ENCODE data around the gene DMRT3.
"Not testable (repeated sequence)": the region's sequence is repeated elsewhere in the genome, so short reads cannot be mapped to it uniquely, and the experiment has no call there.

The DMRT3 gene

GRCh38 chr9:971901-972500, 4.5 kb upstream of the DMRT3 start:
- DNase-seq (ENCODE audit: low read depth in 3 of 3) = no peak

GRCh38 chr9:972501-973294, 3.8 kb upstream of the DMRT3 start:
- no peak for DNase-seq (ENCODE audit: low read depth in 3 of 3)

- no peak for DNase-seq (ENCODE audit: low read depth in 3 of 3)
Observed at GRCh38 chr9:973295-973834, 3.1 kb upstream of the DMRT3 start.

GRCh38 chr9:974031-974995, 2.1 kb upstream of the DMRT3 start:
- no peak for DNase-seq (ENCODE audit: low read depth in 3 of 3)

GRCh38 chr9:974996-975739, 1.3 kb upstream of the DMRT3 start:
- no peak for DNase-seq (ENCODE audit: low read depth in 3 of 3)

- no peak for DNase-seq (ENCODE audit: low read depth in 3 of 3)
Observed at GRCh38 chr9:975740-976257, 656 bp upstream of the DMRT3 start.

- DNase-seq (ENCODE audit: low read depth in 3 of 3) = no peak
Observed at GRCh38 chr9:976943-977837, 735 bp downstream of the DMRT3 start.

GRCh38 chr9:977838-978830, 1.7 kb downstream of the DMRT3 start:
- DNase-seq (ENCODE audit: low read depth in 3 of 3) = no peak

- no peak for DNase-seq (ENCODE audit: low read depth in 3 of 3)
Observed at GRCh38 chr9:979983-980382, 3.5 kb downstream of the DMRT3 start.

GRCh38 chr9:980640-981039, 4.2 kb downstream of the DMRT3 start:
- DNase-seq (ENCODE audit: low read depth in 3 of 3) = no peak

- no peak for DNase-seq (ENCODE audit: low read depth in 3 of 3)
Observed at GRCh38 chr9:981491-981898, 5.0 kb downstream of the DMRT3 start.

GRCh38 chr9:982394-983230, 6.2 kb downstream of the DMRT3 start:
- DNase-seq (ENCODE audit: low read depth in 3 of 3) = no peak

GRCh38 chr9:994005-994404, 17.6 kb downstream of the DMRT3 start:
- no peak for DNase-seq (ENCODE audit: low read depth in 3 of 3)

- DNase-seq (ENCODE audit: low read depth in 3 of 3) = no peak
Observed at GRCh38 chr9:995192-995591, 18.7 kb downstream of the DMRT3 start.

- no peak for DNase-seq (ENCODE audit: low read depth in 3 of 3)
Observed at GRCh38 chr9:995781-996180, 19.3 kb downstream of the DMRT3 start.

- not testable (repeated sequence) for DNase-seq (ENCODE audit: low read depth in 3 of 3)
Observed at GRCh38 chr9:998299-999110, 22.1 kb downstream of the DMRT3 start.

- DNase-seq (ENCODE audit: low read depth in 3 of 3) = no peak
Observed at GRCh38 chr9:1001838-1002237, 25.4 kb downstream of the DMRT3 start.
